Activated CD8-positive, alpha-beta memory T cell treated with anti-CD3 and anti-CD28 coated beads, Interleukin-2, amount 10 ng/mL, durations not matched to agents 7 days and 5 days (primary cell): ENCODE measurements around the gene TRERF1. TPM values are rescaled to one million over a fixed set of nuclear protein-coding genes. Genes with fewer than 3 reads are reported as not detected.
A peak's percentile ranks its signal among the peaks of the same experiment; 100 is the strongest.

ENCODE experiments used
- ATAC-seq: fragments of 150-1000 bp; cut with Tn5 transposase; one replicate; pipeline ENCODE4 v1.10.0; 2021; ENCODE audit warnings: moderate library complexity
- CTCF ChIA-PET: fragments of 350-600 bp; sonication (Branson Sonifier 250); formaldehyde crosslinking; loops from one replicate; lab custom pipeline; 2021; ENCODE audit warnings: antibody characterized with exemption; lab: Charles Lee
- DNase-seq: peaks from one replicate; pipeline ENCODE4 v3.0.0-alpha.2; 2020
- H3K27ac Mint-ChIP-seq: one replicate; pipeline ENCODE4 v1.8.0; 2021; ENCODE audit warnings: mild to moderate bottlenecking, mixed read lengths
- H3K27me3 Mint-ChIP-seq: one replicate; pipeline ENCODE4 v1.8.0; 2021; ENCODE audit warnings: mixed read lengths
- H3K36me3 Mint-ChIP-seq: one replicate; pipeline ENCODE4 v1.8.0; 2021; ENCODE audit warnings: mild to moderate bottlenecking, mixed read lengths
- H3K4me1 Mint-ChIP-seq: one replicate; pipeline ENCODE4 v1.8.0; 2021; ENCODE audit warnings: mixed read lengths
- H3K4me3 Mint-ChIP-seq: one replicate; pipeline ENCODE4 v1.8.0; 2021; ENCODE audit warnings: mild to moderate bottlenecking, moderate library complexity, mixed read lengths
- H3K9me3 Mint-ChIP-seq: one replicate; pipeline ENCODE4 v1.8.0; 2022; ENCODE audit warnings: low read depth, mixed read lengths
- total RNA-seq, 2 experiments: library from RNA; stranded (reverse); gene quantifications; one replicate each; pipeline ENCODE4 v1.2.3, GENCODE V29; 2021

Gene TRERF1
- total RNA-seq, 2 experiments from 2014 or later = 16.2 to 36.0 TPM

- DNase-seq (no peak), ATAC-seq (no peak)
- Mint-ChIP-seq H3K36me3 (peaks cover 26% of the 10 kb centered on the region), H3K9me3 (no peaks in the 10 kb centered on the region), H3K27me3 (no peaks in the 10 kb centered on the region), H3K4me1 (peaks cover 18% of the 10 kb centered on the region), H3K4me3 (no peak overlapping the region), H3K27ac (peak overlapping the region; percentile 22)
- CTCF ChIA-PET = interaction anchor here (0.5 to 4.6 kb wide), 4 partner anchors 10 to 1934 kb away, joined by 3 to 32 read pairs (median 3); no protein-coding TSS in a partner anchor
Measured at GRCh38 chr6:42306439-42307140, 145.1 kb downstream of the TRERF1 start.

- no peak overlapping the region for H3K4me3 Mint-ChIP-seq
- DNase-seq = no peak
- H3K9me3 Mint-ChIP-seq = no peaks in the 10 kb centered on the region
- H3K4me1 Mint-ChIP-seq = peaks cover 9% of the 10 kb centered on the region
- H3K27ac Mint-ChIP-seq = no peak overlapping the region
- CTCF ChIA-PET = interaction anchor here (2.2 kb wide), 1 partner anchor 243 kb away, joined by 10 read pairs; no protein-coding TSS in a partner anchor
- peaks cover 32% of the 10 kb centered on the region for H3K36me3 Mint-ChIP-seq
- ATAC-seq = no peak
- H3K27me3 Mint-ChIP-seq = no peaks in the 10 kb centered on the region
Measured at GRCh38 chr6:42304053-42304712, 147.5 kb downstream of the TRERF1 start.

GRCh38 chr6:42302411-42302810 is 149.3 kb downstream of the TRERF1 start:
- Mint-ChIP-seq H3K27me3 (no peaks in the 10 kb centered on the region), H3K4me1 (peaks cover 11% of the 10 kb centered on the region), H3K4me3 (no peak overlapping the region), H3K27ac (no peak overlapping the region), H3K36me3 (peaks cover 33% of the 10 kb centered on the region), H3K9me3 (no peaks in the 10 kb centered on the region)
- CTCF ChIA-PET = interaction anchor here (0.8 to 2.2 kb wide), 3 partner anchors 9 to 245 kb away, joined by 3 to 10 read pairs (median 5); no protein-coding TSS in a partner anchor
- ATAC-seq = no peak
- DNase-seq = no peak

GRCh38 chr6:42301986-42302385 is 149.7 kb downstream of the TRERF1 start:
- Mint-ChIP-seq H3K27ac (no peak overlapping the region), H3K4me1 (peaks cover 15% of the 10 kb centered on the region), H3K36me3 (peaks cover 35% of the 10 kb centered on the region), H3K4me3 (no peak overlapping the region), H3K9me3 (no peaks in the 10 kb centered on the region), H3K27me3 (no peaks in the 10 kb centered on the region)
- no peak for ATAC-seq
- CTCF ChIA-PET = interaction anchor here (0.6 to 1.6 kb wide), 3 partner anchors 10 to 246 kb away, joined by 3 to 6 read pairs (median 3); no protein-coding TSS in a partner anchor
- no peak for DNase-seq

- H3K27ac Mint-ChIP-seq = no peak overlapping the region
- no peak overlapping the region for H3K4me3 Mint-ChIP-seq
- H3K27me3 Mint-ChIP-seq = no peaks in the 10 kb centered on the region
- peaks cover 28% of the 10 kb centered on the region for H3K4me1 Mint-ChIP-seq
- CTCF ChIA-PET = interaction anchor here (1.4 to 1.6 kb wide), 2 partner anchors 9 to 247 kb away, joined by 6 to 7 read pairs; no protein-coding TSS in a partner anchor
- H3K9me3 Mint-ChIP-seq = no peaks in the 10 kb centered on the region
- peaks cover 40% of the 10 kb centered on the region for H3K36me3 Mint-ChIP-seq
- DNase-seq (no peak), ATAC-seq (no peak)
Measured at GRCh38 chr6:42300701-42301100, 151.0 kb downstream of the TRERF1 start.

GRCh38 chr6:42300185-42300584 is 151.5 kb downstream of the TRERF1 start:
- Mint-ChIP-seq H3K27me3 (no peaks in the 10 kb centered on the region), H3K4me1 (peaks cover 31% of the 10 kb centered on the region), H3K27ac (no peak overlapping the region), H3K9me3 (no peaks in the 10 kb centered on the region), H3K4me3 (no peak overlapping the region), H3K36me3 (peaks cover 42% of the 10 kb centered on the region)
- DNase-seq (no peak), ATAC-seq (no peak)
- CTCF ChIA-PET = interaction anchor here (1.4 to 1.6 kb wide), 2 partner anchors 10 to 248 kb away, joined by 6 to 7 read pairs; no protein-coding TSS in a partner anchor

- H3K4me3 Mint-ChIP-seq = no peak overlapping the region
- peaks cover 50% of the 10 kb centered on the region for H3K4me1 Mint-ChIP-seq
- H3K36me3 Mint-ChIP-seq = peaks cover 46% of the 10 kb centered on the region
- DNase-seq (no peak), ATAC-seq (no peak)
- H3K27ac Mint-ChIP-seq = peak overlapping the region; percentile 29
- H3K27me3 Mint-ChIP-seq = no peaks in the 10 kb centered on the region
- CTCF ChIA-PET = interaction anchor here (1.1 to 1.5 kb wide), 3 partner anchors 9 to 250 kb away, joined by 3 to 5 read pairs (median 3); no protein-coding TSS in a partner anchor
- H3K9me3 Mint-ChIP-seq = no peaks in the 10 kb centered on the region
Measured at GRCh38 chr6:42297661-42298060, 154.1 kb downstream of the TRERF1 start.

GRCh38 chr6:42296614-42297013 is 155.1 kb downstream of the TRERF1 start:
- no peak for DNase-seq
- Mint-ChIP-seq H3K4me1 (peaks cover 57% of the 10 kb centered on the region), H3K36me3 (peaks cover 51% of the 10 kb centered on the region), H3K9me3 (no peaks in the 10 kb centered on the region), H3K27me3 (no peaks in the 10 kb centered on the region), H3K27ac (peak overlapping the region; percentile 52), H3K4me3 (no peak overlapping the region)
- no peak for ATAC-seq
- CTCF ChIA-PET = interaction anchor here (1.1 to 3.1 kb wide), 6 partner anchors 10 to 251 kb away, joined by 3 to 14 read pairs (median 4); no protein-coding TSS in a partner anchor

GRCh38 chr6:42295677-42296076 is 156.0 kb downstream of the TRERF1 start:
- CTCF ChIA-PET = interaction anchor here (0.6 to 3.1 kb wide), 5 partner anchors 14 to 252 kb away, joined by 3 to 14 read pairs (median 4); no protein-coding TSS in a partner anchor
- H3K9me3 Mint-ChIP-seq = no peaks in the 10 kb centered on the region
- H3K4me1 Mint-ChIP-seq = peaks cover 62% of the 10 kb centered on the region
- no peaks in the 10 kb centered on the region for H3K27me3 Mint-ChIP-seq
- H3K36me3 Mint-ChIP-seq = peaks cover 51% of the 10 kb centered on the region
- no peak overlapping the region for H3K4me3 Mint-ChIP-seq
- peak overlapping the region; percentile 52 for H3K27ac Mint-ChIP-seq
- no peak for ATAC-seq
- no peak for DNase-seq

GRCh38 chr6:42295181-42295580 is 156.5 kb downstream of the TRERF1 start:
- no peak for ATAC-seq
- H3K4me3 Mint-ChIP-seq = no peak overlapping the region
- H3K4me1 Mint-ChIP-seq = peaks cover 64% of the 10 kb centered on the region
- no peaks in the 10 kb centered on the region for H3K27me3 Mint-ChIP-seq
- DNase-seq = no peak
- CTCF ChIA-PET = interaction anchor here (0.6 to 3.1 kb wide), 6 partner anchors 13 to 253 kb away, joined by 3 to 14 read pairs (median 4); no protein-coding TSS in a partner anchor
- no peaks in the 10 kb centered on the region for H3K9me3 Mint-ChIP-seq
- H3K36me3 Mint-ChIP-seq = peaks cover 51% of the 10 kb centered on the region
- peak overlapping the region; percentile 52 for H3K27ac Mint-ChIP-seq

GRCh38 chr6:42294759-42295158 is 157.0 kb downstream of the TRERF1 start:
- H3K36me3 Mint-ChIP-seq = peaks cover 51% of the 10 kb centered on the region
- H3K9me3 Mint-ChIP-seq = no peaks in the 10 kb centered on the region
- DNase-seq (no peak), ATAC-seq (peak; percentile 31)
- no peaks in the 10 kb centered on the region for H3K27me3 Mint-ChIP-seq
- CTCF ChIA-PET = interaction anchor here (0.8 to 3.1 kb wide), 5 partner anchors 13 to 253 kb away, joined by 3 to 14 read pairs (median 5); no protein-coding TSS in a partner anchor
- peak overlapping the region; percentile 79 for H3K27ac Mint-ChIP-seq
- peaks cover 67% of the 10 kb centered on the region for H3K4me1 Mint-ChIP-seq
- no peak overlapping the region for H3K4me3 Mint-ChIP-seq

- DNase-seq = no peak
- peak overlapping the region; percentile 22 for H3K4me3 Mint-ChIP-seq
- no peaks in the 10 kb centered on the region for H3K9me3 Mint-ChIP-seq
- peak; percentile 8 for ATAC-seq
- CTCF ChIA-PET = interaction anchor here (0.7 to 3.1 kb wide), 7 partner anchors 12 to 254 kb away, joined by 3 to 14 read pairs (median 4); no protein-coding TSS in a partner anchor
- H3K27ac Mint-ChIP-seq = peak overlapping the region; percentile 96
- peaks cover 71% of the 10 kb centered on the region for H3K4me1 Mint-ChIP-seq
- H3K36me3 Mint-ChIP-seq = peaks cover 54% of the 10 kb centered on the region
- no peaks in the 10 kb centered on the region for H3K27me3 Mint-ChIP-seq
Measured at GRCh38 chr6:42293386-42293977, 158.2 kb downstream of the TRERF1 start.
